MG63 (cell line): Measurements from ENCODE around the gene RPS6KA3. TPM values are rescaled to one million over a fixed set of nuclear protein-coding genes. Genes with fewer than 3 reads are reported as not detected.
"Not testable (repeated sequence)": the region's sequence is repeated elsewhere in the genome, so short reads cannot be mapped to it uniquely, and the experiment has no call there.

ENCODE experiments used
- DNase-seq: peaks from one replicate; pipeline ENCODE4 v3.0.0-alpha.2; 2020
- H3K27me3 ChIP-seq: fragments of 250-450 bp; sonication (Bioruptor Pico); 2 replicates; pipeline ENCODE4 v1.5.1; 2020; ENCODE audit warnings: mild to moderate bottlenecking, moderate library complexity
- H3K36me3 ChIP-seq: fragments of 250-450 bp; sonication (Bioruptor Pico); 2 replicates; pipeline ENCODE4 v1.5.1; 2020; ENCODE audit warnings: mild to moderate bottlenecking, moderate library complexity
- H3K4me3 ChIP-seq: fragments of 250-450 bp; sonication (Bioruptor Pico); 2 replicates; pipeline ENCODE4 v1.5.1; 2020; ENCODE audit warnings: mild to moderate bottlenecking, moderate library complexity
- H3K9me3 ChIP-seq: fragments of 250-450 bp; sonication (Bioruptor Pico); 2 replicates; pipeline ENCODE4 v1.5.1; 2020; ENCODE audit warnings: mild to moderate bottlenecking, moderate library complexity
- total RNA-seq: library from RNA; depleted of rRNA; stranded (reverse); fragments of >200 nt; shearing (Covaris generic); gene quantifications from 2 replicates; pipeline ENCODE4 v1.2.3, GENCODE V29; 2014; ENCODE audit warnings: low replicate concordance

Gene RPS6KA3
- total RNA-seq, 1 experiment from 2014 or later = 25.5 TPM

DNA sequence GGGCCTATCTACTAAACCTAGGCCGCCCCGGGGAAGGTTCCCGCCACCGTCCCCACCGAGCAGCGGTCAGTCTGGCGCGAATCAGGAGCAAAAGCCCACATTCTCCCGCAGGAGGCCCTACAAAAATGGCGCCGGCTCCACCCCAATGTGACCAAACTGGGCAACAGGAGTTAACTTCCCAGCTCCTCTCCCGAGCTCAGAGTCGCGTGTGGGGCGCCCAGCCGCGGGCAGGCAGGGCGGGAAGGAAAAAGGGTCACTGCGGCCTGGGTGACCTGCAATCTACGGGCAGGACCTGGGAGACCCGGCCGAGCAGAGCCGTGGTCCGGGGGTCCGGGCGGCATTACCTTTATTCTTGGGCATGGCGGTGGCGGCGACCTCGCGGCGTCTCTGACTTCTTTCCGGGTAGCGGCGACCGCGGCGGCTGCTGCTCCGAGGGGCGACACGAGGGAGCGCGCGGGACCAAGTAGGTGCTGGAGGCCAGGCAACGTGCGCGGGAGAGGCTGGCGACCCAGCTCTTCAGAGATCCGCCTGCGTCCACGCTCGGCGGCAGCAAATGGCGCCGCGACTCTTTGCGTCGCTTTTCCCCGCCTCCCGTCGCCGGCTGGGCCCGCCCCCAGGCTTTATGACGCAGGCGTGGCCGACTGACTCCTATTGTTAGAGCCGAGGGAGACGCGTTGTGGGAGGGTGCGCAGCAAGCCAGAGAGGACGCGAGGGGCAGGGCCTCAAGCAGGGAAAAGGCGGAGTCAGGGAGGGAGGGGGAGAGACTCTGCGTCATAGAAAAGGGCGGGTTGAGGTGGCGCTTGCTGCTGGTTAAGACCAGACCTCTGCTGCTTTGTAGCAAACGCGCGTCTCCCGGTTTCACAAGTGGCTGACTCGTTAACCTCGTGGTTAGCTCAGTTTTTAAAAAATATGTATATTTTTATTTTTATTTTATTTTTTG lies 125.2 kb downstream of the RPS6KA3 start, which contains the start of gene EIF1AX:
Gene EIF1AX, minus strand, starts transcription at position 558 of the 940 bp plus-strand sequence. Its CDS starts 198 bp downstream, at position 360.
- DNase-seq = peak; percentile 96
- no peaks in the 10 kb centered on the region for H3K9me3 ChIP-seq
- peak within 1 kb of the TSS; percentile 88 for H3K4me3 ChIP-seq
- peaks cover 31% of the 10 kb centered on the region for H3K36me3 ChIP-seq
- H3K27me3 ChIP-seq = no peaks in the 10 kb centered on the region

DNA sequence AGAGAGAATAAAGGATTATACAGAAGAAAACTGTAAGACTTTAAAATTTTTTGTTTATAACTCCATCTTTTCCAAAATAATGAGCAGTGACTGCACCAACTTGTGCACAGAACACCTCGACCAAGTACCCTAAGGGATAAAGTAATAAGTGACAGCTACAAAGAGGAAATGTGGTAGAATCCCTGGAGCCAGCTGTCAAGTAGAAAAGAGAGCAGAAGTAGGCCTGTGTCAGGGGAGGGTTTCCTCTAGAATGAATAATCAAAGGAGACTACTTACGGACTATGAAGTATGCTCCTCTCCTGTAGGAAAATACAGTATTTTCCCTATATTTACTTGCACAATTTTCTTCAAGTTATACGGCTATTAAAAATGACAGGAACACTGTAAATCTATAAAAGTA lies 126.3 kb downstream of the RPS6KA3 start:
- Histone ChIP-seq H3K4me3 (peak overlapping the region; percentile 88), H3K27me3 (no peaks in the 10 kb centered on the region), H3K36me3 (peaks cover 42% of the 10 kb centered on the region), H3K9me3 (no peaks in the 10 kb centered on the region)
- no peak for DNase-seq

DNA sequence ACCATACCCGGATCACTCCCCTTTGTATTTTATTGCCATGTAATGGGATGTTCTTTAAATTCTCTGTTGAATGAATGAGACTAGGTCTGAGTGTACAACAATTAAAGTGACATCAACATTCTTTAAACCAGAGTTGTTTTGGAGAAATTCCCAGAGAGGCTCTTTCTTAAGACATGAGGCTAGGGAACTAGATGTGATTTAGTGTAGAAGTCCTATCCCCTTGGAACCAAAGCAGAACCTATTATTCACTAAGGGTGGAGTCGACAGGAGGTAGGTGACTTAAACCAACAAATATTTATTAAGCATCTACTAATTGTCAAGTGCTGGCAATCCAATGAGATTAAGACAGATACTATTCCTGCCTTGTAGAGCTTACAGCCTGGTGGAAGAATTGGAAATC lies 126.7 kb downstream of the RPS6KA3 start:
- Histone ChIP-seq H3K27me3 (no peaks in the 10 kb centered on the region), H3K9me3 (no peaks in the 10 kb centered on the region), H3K4me3 (peak overlapping the region; percentile 88), H3K36me3 (peaks cover 47% of the 10 kb centered on the region)
- DNase-seq = no peak

GRCh38 chrX:20135944-20136343 lies 130.8 kb downstream of the RPS6KA3 start:
- Histone ChIP-seq H3K27me3 (no peaks in the 10 kb centered on the region), H3K36me3 (peaks cover 74% of the 10 kb centered on the region), H3K9me3 (no peaks in the 10 kb centered on the region), H3K4me3 (no peak overlapping the region)
- DNase-seq = no peak

GRCh38 chrX:20132666-20133065 lies 134.0 kb downstream of the RPS6KA3 start:
- Histone ChIP-seq H3K9me3 (no peaks in the 10 kb centered on the region), H3K27me3 (no peaks in the 10 kb centered on the region), H3K4me3 (no peak overlapping the region), H3K36me3 (peaks cover 70% of the 10 kb centered on the region)
- no peak for DNase-seq

DNA sequence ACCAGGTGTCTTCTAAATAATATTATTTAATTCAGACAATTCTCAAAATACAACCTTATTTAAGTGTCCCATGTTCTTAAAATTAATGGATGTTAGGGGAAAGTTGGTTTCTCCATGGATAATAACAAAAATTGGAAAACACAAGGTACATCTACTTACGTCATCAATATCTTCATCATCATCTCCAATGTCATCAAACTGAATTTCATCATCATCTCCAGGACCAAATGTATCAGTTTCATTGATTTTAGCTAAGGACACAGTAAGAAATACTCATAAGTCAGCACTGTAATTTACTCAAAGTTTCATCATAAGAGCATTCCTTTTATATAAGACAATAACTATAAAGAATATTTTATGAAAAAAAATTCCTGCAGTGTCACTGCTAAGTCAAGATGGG lies 136.4 kb downstream of the RPS6KA3 start:
- no peak for DNase-seq
- Histone ChIP-seq H3K27me3 (no peaks in the 10 kb centered on the region), H3K36me3 (peaks cover 53% of the 10 kb centered on the region), H3K4me3 (no peak overlapping the region), H3K9me3 (no peaks in the 10 kb centered on the region)

DNA sequence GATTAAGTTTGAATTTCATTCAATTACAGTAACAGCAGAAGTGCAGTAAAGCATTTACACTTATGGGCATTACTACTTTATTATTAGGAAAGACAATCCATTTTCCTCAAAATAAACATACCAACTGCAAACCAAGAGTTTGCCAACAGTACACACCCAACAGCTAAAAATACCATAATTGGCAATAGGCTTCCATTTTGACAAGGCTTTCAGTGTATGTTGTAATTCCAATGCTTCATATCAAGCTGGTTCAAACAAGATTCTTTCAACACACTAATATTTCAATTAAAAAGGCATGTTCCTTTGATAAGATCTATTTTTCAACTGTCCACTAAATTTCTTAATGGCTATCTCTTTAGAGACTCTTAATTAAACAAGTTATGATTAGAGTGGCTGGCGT lies 137.2 kb downstream of the RPS6KA3 start:
- peaks cover 54% of the 10 kb centered on the region for H3K36me3 ChIP-seq
- no peak for DNase-seq

DNA sequence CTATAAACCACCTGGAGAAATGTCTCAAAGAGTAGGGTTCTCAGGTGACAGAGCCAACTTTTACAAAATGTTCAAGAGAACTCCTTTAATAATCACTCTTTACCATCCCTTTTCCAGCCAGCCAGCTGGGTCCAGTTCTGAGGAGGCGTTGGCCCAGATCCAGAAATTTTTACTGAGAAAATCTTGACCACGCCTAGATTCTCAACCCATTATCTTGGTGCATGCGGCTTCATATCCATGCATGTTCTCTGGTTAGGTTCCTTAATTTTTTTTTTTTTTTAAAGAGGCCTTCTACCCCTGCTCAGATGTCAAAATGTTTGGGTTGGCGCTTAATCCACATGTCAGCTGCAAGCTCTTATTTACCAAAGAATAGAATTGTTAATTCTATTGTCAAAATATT lies 138.0 kb downstream of the RPS6KA3 start:
- no peaks in the 10 kb centered on the region for H3K9me3 ChIP-seq
- H3K4me3 ChIP-seq = no peak overlapping the region
- H3K36me3 ChIP-seq = peaks cover 55% of the 10 kb centered on the region
- H3K27me3 ChIP-seq = no peaks in the 10 kb centered on the region
- no peak for DNase-seq

More for the DNA sequence above, 137.2 kb downstream of the RPS6KA3 start:
- H3K9me3 ChIP-seq = no peaks in the 10 kb centered on the region
- H3K4me3 ChIP-seq = no peak overlapping the region
- no peaks in the 10 kb centered on the region for H3K27me3 ChIP-seq

DNA sequence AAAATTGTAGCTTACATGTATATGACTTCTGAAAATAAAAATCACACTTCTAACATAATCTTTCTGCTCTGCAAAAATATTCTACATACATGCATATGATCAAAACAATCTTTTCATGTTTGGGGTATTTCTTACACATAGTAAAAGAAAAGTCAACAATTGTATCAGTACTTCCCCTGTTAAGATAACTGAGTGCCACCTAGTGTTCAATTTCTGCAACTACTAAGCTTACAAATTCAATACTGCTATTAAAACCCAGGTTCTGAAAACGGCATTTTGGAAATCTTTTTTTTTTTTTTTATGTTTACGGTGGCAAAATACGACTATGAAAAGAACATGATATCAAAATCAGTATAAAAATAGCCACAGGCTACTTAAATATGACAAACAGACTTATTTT lies 139.3 kb downstream of the RPS6KA3 start:
- peaks cover 43% of the 10 kb centered on the region for H3K36me3 ChIP-seq
- DNase-seq, H3K4me3 ChIP-seq, H3K27me3 ChIP-seq, H3K9me3 ChIP-seq: not testable (repeated sequence)

DNA sequence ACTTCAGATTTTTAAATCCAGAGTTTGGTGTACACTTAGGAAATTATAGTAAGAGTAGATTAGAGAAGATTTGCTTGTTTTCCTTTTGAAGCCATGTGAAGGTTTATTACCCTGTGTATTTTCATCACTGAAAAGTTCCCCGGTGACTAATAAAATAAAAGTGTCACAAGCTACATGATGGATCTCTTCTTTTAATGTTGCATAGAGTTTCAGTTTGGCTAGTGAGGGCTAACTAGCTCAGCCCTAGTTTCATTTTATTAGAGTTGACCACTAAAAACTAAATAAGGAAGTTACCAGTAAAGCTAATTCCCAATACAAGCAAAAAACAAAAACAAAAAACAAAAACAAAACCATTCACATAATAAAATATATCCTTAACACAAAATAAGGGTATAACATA lies 139.9 kb downstream of the RPS6KA3 start:
- H3K27me3 ChIP-seq, H3K4me3 ChIP-seq, DNase-seq, H3K9me3 ChIP-seq: not testable (repeated sequence)
- H3K36me3 ChIP-seq = peaks cover 39% of the 10 kb centered on the region

GRCh38 chrX:20124964-20125363 lies 141.7 kb downstream of the RPS6KA3 start:
- H3K9me3 ChIP-seq = no peaks in the 10 kb centered on the region
- no peaks in the 10 kb centered on the region for H3K27me3 ChIP-seq
- peaks cover 27% of the 10 kb centered on the region for H3K36me3 ChIP-seq
- no peak overlapping the region for H3K4me3 ChIP-seq
- DNase-seq = no peak

- DNase-seq = no peak
- Histone ChIP-seq H3K27me3 (no peaks in the 10 kb centered on the region), H3K4me3 (no peak overlapping the region), H3K9me3 (no peaks in the 10 kb centered on the region), H3K36me3 (no peaks in the 10 kb centered on the region)
Observed at GRCh38 chrX:20118065-20118824, 148.5 kb downstream of the RPS6KA3 start.

- Histone ChIP-seq H3K9me3 (no peaks in the 10 kb centered on the region), H3K27me3 (no peaks in the 10 kb centered on the region), H3K36me3 (no peaks in the 10 kb centered on the region), H3K4me3 (peak within 1 kb of the TSS; percentile 39)
- DNase-seq = peak; percentile 28
Observed at GRCh38 chrX:20116577-20117240, 150.0 kb downstream of the RPS6KA3 start, which contains the start of gene MAP7D2. Gene MAP7D2 (minus strand): TSS chrX:20116907. CDS start chrX:20116879, 28 bp downstream.

DNA sequence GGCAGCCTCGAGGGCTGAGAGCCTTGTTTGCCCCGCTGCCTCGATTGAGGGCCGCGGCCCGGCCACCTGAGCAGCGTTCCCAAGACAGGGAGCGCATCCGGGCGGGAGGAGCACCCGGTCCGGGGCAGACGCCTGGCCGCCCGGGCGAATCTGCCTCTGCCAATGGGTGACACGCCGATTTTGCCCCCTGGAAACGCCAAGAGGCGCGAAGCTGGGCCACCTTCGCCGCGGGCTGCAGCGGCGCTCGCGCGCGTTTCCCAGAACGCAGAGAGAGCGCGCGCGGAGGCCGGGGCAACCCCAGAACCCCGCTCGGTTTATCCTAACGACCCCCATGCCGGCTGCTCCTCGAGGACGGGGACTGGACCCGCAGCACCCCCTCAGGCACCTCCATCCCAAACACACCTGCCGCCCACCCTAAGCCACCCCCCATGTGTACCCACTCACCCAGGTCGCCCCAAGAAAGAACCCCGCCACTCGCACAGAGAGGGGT lies 150.6 kb downstream of the RPS6KA3 start:
- Histone ChIP-seq H3K27me3 (no peaks in the 10 kb centered on the region), H3K9me3 (no peaks in the 10 kb centered on the region), H3K36me3 (no peaks in the 10 kb centered on the region), H3K4me3 (peak overlapping the region; percentile 39)
- peak; percentile 18 for DNase-seq

DNA sequence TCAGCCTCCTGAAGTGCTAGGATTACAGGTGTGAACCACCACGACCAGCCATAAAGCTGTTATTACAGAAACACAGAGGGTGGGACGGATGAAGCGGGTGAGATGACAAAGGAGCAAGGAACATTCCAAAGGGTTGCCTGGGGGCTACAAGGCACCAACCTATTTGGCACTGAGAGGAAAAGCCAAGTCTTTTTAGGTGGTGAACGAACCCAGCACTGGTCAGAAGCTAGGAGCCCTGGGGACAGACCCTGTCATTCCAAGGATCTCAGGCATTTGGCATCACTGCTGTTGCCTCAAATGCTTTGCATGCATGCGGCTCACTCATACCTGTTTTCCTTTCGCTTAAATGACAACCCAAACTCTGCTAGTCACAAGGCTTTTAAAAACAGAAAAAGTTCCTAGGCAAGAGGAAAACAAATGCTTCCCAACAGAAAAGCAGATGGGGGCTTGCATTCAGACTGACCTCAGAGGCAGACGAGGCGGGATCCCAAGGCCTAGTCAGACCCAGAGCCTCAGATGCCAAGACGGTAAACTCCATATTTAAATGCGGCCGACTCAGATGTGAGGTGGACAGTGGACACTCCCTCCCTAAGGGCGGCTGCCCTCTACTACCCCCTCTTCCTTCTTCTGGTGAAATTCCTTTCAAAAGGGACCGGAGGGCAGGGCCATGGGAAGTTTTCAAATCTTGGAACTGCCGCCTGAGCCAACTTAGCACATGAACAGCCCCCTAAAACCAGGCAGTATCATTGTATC lies 154.5 kb downstream of the RPS6KA3 start:
- Histone ChIP-seq H3K9me3 (no peaks in the 10 kb centered on the region), H3K36me3 (no peaks in the 10 kb centered on the region), H3K27me3 (no peaks in the 10 kb centered on the region), H3K4me3 (no peak overlapping the region)
- no peak for DNase-seq

DNA sequence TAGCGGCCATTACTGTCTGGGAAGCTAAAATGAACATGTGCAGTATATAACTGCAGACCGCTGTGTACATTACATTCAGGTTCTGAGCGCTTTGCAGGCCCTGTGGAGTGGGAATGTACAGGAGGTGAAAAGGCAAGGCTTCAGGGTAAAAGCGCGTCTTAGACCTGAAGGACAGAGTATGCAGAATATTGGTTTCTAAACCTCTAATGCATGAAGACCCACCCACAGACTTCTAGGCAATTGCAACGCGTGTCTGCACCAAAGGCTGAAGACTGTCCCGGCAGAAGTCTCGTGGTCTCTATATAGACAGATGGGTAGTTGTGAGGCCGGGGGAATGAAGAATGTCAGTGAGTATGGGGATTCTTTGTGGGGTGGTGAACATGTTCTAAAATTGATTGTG lies 155.4 kb downstream of the RPS6KA3 start:
- no peaks in the 10 kb centered on the region for H3K27me3 ChIP-seq
- H3K9me3 ChIP-seq = no peaks in the 10 kb centered on the region
- DNase-seq = no peak
- no peak overlapping the region for H3K4me3 ChIP-seq
- no peaks in the 10 kb centered on the region for H3K36me3 ChIP-seq
